Lower leg skin (tissue), 3 donors: ENCODE data around the gene KCNQ4.

Source experiments
- POLR2A ChIP-seq, 2 donors: fragments of 450-650 bp; IDR thresholded peaks; one replicate each; pipeline ENCODE4 v1.6.1; 2016 to 2017; ENCODE audit warnings: antibody characterized with exemption in 2 of 2, mild to moderate bottlenecking in 1 of 2, moderate library complexity in 1 of 2
- TF ChIP-seq, protein P1 (sequence below), 3 donors: fragments of 450-650 bp; IDR thresholded peaks; one replicate each; pipeline ENCODE4 v1.5.1; 2016; ENCODE audit warnings: antibody characterized with exemption in 3 of 3, mild to moderate bottlenecking in 3 of 3, moderate library complexity in 2 of 3

DNA sequence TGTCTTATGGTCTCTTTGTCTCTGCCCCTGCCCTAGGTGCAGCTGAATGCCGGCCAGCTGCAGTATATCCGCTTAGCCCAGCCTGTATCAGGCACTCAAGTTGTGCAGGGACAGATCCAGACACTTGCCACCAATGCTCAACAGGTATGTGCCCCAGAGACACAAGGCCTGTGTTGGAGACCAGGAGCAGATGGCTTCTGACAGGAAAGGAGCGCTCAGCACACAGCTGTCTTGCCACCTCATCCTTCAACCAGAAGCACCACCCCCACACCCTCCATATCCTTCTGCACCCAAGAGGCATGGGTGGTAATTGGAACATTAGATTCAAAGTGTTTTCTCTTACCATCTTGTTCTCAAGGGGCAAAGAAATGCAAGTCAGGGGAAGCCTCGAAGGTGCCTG lies 17.0 kb upstream of the KCNQ4 start:
- TF ChIP-seq POLR2A (IDR thresholded peaks at IDR 0.05): no peak
- TF ChIP-seq, protein P1, sequence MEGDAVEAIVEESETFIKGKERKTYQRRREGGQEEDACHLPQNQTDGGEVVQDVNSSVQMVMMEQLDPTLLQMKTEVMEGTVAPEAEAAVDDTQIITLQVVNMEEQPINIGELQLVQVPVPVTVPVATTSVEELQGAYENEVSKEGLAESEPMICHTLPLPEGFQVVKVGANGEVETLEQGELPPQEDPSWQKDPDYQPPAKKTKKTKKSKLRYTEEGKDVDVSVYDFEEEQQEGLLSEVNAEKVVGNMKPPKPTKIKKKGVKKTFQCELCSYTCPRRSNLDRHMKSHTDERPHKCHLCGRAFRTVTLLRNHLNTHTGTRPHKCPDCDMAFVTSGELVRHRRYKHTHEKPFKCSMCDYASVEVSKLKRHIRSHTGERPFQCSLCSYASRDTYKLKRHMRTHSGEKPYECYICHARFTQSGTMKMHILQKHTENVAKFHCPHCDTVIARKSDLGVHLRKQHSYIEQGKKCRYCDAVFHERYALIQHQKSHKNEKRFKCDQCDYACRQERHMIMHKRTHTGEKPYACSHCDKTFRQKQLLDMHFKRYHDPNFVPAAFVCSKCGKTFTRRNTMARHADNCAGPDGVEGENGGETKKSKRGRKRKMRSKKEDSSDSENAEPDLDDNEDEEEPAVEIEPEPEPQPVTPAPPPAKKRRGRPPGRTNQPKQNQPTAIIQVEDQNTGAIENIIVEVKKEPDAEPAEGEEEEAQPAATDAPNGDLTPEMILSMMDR (IDR thresholded peaks at IDR 0.05): no peak
